ENCODE data around the gene LY6G6C. TPM values are rescaled to one million over a fixed set of nuclear protein-coding genes. Genes with fewer than 3 reads are reported as not detected.

LY6G6C gene
- total and polyA plus RNA-seq, 2 of the 13 experiments (the other 11 are each of a cell fraction or from before 2014, with no cell fraction given) = 0.15 TPM; not detected in 1

- TF ChIP-seq, protein P1, sequence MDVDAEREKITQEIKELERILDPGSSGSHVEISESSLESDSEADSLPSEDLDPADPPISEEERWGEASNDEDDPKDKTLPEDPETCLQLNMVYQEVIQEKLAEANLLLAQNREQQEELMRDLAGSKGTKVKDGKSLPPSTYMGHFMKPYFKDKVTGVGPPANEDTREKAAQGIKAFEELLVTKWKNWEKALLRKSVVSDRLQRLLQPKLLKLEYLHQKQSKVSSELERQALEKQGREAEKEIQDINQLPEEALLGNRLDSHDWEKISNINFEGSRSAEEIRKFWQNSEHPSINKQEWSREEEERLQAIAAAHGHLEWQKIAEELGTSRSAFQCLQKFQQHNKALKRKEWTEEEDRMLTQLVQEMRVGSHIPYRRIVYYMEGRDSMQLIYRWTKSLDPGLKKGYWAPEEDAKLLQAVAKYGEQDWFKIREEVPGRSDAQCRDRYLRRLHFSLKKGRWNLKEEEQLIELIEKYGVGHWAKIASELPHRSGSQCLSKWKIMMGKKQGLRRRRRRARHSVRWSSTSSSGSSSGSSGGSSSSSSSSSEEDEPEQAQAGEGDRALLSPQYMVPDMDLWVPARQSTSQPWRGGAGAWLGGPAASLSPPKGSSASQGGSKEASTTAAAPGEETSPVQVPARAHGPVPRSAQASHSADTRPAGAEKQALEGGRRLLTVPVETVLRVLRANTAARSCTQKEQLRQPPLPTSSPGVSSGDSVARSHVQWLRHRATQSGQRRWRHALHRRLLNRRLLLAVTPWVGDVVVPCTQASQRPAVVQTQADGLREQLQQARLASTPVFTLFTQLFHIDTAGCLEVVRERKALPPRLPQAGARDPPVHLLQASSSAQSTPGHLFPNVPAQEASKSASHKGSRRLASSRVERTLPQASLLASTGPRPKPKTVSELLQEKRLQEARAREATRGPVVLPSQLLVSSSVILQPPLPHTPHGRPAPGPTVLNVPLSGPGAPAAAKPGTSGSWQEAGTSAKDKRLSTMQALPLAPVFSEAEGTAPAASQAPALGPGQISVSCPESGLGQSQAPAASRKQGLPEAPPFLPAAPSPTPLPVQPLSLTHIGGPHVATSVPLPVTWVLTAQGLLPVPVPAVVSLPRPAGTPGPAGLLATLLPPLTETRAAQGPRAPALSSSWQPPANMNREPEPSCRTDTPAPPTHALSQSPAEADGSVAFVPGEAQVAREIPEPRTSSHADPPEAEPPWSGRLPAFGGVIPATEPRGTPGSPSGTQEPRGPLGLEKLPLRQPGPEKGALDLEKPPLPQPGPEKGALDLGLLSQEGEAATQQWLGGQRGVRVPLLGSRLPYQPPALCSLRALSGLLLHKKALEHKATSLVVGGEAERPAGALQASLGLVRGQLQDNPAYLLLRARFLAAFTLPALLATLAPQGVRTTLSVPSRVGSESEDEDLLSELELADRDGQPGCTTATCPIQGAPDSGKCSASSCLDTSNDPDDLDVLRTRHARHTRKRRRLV (CRISPR knock-in tag; IDR thresholded peaks at IDR 0.05) = peak; percentile 94
- TF ChIP-seq, protein P2, sequence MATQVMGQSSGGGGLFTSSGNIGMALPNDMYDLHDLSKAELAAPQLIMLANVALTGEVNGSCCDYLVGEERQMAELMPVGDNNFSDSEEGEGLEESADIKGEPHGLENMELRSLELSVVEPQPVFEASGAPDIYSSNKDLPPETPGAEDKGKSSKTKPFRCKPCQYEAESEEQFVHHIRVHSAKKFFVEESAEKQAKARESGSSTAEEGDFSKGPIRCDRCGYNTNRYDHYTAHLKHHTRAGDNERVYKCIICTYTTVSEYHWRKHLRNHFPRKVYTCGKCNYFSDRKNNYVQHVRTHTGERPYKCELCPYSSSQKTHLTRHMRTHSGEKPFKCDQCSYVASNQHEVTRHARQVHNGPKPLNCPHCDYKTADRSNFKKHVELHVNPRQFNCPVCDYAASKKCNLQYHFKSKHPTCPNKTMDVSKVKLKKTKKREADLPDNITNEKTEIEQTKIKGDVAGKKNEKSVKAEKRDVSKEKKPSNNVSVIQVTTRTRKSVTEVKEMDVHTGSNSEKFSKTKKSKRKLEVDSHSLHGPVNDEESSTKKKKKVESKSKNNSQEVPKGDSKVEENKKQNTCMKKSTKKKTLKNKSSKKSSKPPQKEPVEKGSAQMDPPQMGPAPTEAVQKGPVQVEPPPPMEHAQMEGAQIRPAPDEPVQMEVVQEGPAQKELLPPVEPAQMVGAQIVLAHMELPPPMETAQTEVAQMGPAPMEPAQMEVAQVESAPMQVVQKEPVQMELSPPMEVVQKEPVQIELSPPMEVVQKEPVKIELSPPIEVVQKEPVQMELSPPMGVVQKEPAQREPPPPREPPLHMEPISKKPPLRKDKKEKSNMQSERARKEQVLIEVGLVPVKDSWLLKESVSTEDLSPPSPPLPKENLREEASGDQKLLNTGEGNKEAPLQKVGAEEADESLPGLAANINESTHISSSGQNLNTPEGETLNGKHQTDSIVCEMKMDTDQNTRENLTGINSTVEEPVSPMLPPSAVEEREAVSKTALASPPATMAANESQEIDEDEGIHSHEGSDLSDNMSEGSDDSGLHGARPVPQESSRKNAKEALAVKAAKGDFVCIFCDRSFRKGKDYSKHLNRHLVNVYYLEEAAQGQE (IDR thresholded peaks at IDR 0.05; ENCODE audit: borderline replicate concordance in 1 of 2, low read depth in 1 of 2, low read length in 2 of 2) = peak in 1 of 2 experiments; percentile 14; a peak in 1 of 4 replicates
- TF ChIP-seq ZBTB37 (CRISPR knock-in tag; IDR thresholded peaks at IDR 0.05) (peak; percentile 70), MTF2 (CRISPR knock-in tag; IDR thresholded peaks at IDR 0.05; ENCODE audit: borderline replicate concordance) (no peak), ZNF713 (CRISPR knock-in tag; IDR thresholded peaks at IDR 0.05) (no peak; the same call in 1 of the 2 replicates), SMARCC2 (IDR thresholded peaks at IDR 0.05) (no peak), HNRNPLL (IDR thresholded peaks at IDR 0.05; ENCODE audit: low read depth, low read length, poor library complexity, severe bottlenecking) (peak; percentile 67), ZNF597 (CRISPR knock-in tag; IDR thresholded peaks at IDR 0.05) (no peak), CEBPB (IDR thresholded peaks at IDR 0.05; ENCODE audit: borderline replicate concordance, low read depth, low read length) (no peak), ZNF501 (CRISPR knock-in tag; IDR thresholded peaks at IDR 0.05) (peak; percentile 88), DNMT3B (CRISPR knock-in tag; conservative IDR thresholded peaks at IDR 0.05) (peak; percentile 93), ZNF576 (CRISPR knock-in tag; IDR thresholded peaks at IDR 0.05) (peak; percentile 90; the same call in 1 of the 2 replicates)
- TF ChIP-seq, protein P3, sequence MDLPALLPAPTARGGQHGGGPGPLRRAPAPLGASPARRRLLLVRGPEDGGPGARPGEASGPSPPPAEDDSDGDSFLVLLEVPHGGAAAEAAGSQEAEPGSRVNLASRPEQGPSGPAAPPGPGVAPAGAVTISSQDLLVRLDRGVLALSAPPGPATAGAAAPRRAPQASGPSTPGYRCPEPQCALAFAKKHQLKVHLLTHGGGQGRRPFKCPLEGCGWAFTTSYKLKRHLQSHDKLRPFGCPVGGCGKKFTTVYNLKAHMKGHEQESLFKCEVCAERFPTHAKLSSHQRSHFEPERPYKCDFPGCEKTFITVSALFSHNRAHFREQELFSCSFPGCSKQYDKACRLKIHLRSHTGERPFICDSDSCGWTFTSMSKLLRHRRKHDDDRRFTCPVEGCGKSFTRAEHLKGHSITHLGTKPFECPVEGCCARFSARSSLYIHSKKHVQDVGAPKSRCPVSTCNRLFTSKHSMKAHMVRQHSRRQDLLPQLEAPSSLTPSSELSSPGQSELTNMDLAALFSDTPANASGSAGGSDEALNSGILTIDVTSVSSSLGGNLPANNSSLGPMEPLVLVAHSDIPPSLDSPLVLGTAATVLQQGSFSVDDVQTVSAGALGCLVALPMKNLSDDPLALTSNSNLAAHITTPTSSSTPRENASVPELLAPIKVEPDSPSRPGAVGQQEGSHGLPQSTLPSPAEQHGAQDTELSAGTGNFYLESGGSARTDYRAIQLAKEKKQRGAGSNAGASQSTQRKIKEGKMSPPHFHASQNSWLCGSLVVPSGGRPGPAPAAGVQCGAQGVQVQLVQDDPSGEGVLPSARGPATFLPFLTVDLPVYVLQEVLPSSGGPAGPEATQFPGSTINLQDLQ (CRISPR knock-in tag; IDR thresholded peaks at IDR 0.05) = peak; percentile 73; the same call in 1 of the 2 replicates
Observed at GRCh38 chr6:31739639-31740396, 18.3 kb upstream of the LY6G6C start, which contains the start of gene MSH5 (continued).

Measured in HepG2 (cell line).